ENCODE measurements around the gene KHDC1L.

- TF ChIP-seq RFX5 (IDR thresholded peaks at IDR 0.05; ENCODE audit: low read depth, low read length), result no peak
- TF ChIP-seq, protein P1, sequence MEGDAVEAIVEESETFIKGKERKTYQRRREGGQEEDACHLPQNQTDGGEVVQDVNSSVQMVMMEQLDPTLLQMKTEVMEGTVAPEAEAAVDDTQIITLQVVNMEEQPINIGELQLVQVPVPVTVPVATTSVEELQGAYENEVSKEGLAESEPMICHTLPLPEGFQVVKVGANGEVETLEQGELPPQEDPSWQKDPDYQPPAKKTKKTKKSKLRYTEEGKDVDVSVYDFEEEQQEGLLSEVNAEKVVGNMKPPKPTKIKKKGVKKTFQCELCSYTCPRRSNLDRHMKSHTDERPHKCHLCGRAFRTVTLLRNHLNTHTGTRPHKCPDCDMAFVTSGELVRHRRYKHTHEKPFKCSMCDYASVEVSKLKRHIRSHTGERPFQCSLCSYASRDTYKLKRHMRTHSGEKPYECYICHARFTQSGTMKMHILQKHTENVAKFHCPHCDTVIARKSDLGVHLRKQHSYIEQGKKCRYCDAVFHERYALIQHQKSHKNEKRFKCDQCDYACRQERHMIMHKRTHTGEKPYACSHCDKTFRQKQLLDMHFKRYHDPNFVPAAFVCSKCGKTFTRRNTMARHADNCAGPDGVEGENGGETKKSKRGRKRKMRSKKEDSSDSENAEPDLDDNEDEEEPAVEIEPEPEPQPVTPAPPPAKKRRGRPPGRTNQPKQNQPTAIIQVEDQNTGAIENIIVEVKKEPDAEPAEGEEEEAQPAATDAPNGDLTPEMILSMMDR (conservative IDR thresholded peaks at IDR 0.05; ENCODE audit: low read depth, low read length), result no peak
These were observed 25.0 kb downstream of the KHDC1L start for GRCh38 chr6:73200247-73200646.

Data from IMR-90 (cell line).